ENCODE data around the gene SMCO4.

SMCO4 gene

DNA sequence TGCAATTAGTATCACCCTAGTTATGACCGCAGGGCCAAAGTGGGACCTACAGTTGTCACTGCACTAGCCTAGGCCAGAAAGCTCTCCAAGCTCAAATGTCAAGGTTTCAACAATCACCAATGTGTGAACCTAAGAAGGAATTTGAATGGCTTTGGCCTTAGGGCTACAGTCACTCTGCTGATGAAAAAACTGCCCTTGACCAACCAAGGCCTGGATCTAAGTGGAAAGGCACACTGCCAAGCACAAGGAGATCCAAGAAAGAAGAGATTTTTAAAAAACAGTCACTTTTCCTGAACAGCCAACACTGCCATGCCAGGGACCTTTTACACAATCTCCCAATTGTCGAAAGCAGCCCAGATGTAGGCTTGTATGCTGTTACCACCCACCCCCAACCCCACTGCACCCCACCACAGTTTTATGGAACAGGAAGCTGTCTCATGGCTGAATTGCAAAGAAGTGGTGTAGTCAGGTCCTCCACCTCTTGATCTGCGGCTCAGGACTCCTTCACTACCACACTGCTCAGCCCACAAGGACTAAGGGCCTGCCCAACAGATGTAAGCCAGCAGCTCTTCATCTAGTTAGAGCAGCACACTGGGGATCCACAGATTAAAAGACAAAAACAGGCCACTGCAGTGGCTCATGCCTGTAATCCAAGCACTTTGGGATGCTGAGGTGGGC lies 32.9 kb downstream of the SMCO4 start:
- in situ Hi-C loops (cut with MboI; ENCODE audit: low sequenced_read_pairs) = no loop called here

DNA sequence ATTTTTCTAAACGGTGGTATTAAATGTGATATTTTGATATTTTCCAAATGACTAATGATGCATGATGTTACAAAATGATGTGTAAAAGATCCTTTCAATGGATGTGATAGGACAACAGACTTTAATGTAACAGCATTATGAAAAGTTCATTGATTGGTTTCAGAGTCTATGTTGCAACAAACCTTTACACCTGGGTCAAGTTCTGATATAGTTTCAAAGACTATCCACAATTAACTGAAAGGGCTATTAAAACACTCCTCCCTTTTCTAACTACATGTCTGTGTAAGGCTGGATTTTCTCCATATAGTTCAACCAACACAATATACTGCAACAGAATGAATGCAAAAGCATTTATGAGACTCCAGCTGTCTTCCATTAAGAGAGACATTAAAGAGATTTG lies 35.7 kb downstream of the SMCO4 start:
- in situ Hi-C loops (cut with MboI; ENCODE audit: low sequenced_read_pairs) = no loop called here

DNA sequence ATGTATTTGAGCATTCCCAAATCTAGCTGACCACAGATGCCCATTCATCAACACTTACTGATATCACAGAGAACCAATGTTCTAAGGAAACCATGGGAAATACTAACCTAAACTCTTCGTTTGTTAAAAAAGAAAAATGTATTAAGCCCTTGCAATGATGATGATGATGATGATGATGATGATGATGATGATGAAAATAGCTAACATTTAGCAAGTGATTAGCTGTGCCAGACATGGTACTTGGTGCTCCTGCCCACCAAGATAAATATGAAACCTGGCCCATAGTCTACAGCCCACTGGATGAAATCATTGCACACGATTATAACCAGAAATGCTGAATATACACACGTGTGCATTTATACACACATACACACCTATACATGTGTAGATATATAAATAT lies 37.5 kb downstream of the SMCO4 start:
- in situ Hi-C loops (cut with MboI; ENCODE audit: low sequenced_read_pairs) = no loop called here

DNA sequence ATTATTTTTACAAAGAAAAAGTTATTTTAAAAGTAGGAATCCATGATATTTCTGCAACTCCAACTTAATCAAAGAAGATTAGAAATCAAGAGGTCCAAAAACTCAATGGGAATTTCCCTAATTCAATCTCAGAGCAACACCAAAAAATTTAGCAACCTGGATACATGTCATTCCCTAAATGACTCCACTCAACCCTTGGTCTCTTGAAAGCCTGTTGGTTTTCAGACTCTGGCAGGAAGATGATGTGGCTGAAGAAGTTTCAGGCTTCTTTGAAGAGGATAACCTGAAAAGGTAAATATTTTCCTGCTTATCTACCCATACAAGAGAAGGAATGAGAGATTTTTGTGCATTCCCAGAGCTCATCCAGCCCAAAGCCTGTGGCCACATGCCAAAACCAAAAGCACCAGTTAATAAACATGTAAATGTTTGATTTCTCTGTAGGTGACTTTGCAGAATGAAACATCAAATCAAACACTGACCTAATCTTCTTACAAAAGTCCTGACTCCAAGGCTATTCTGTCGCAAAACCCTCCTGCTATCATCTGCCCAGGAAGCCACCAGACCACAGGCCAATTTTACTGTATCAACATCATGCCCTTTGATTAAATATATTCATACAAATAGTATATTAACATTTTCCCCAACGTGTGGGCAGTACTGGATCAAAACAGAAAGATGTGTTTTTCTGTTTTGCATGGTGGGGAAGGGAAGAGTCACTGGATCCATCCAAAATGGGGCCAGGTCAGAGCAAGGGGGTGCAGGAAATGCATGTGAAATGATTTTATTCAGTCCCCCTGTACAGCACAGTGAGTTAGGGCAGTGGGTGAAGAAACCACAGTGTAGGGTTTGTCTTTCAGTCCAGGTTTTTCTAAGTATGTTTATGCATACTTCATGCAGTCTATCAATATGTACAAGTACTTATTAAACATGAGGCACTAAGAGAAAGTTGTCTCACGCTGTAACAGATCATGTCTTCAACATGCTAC lies 38.8 kb downstream of the SMCO4 start:
- in situ Hi-C loops (cut with MboI; ENCODE audit: low sequenced_read_pairs) = no loop called here

DNA sequence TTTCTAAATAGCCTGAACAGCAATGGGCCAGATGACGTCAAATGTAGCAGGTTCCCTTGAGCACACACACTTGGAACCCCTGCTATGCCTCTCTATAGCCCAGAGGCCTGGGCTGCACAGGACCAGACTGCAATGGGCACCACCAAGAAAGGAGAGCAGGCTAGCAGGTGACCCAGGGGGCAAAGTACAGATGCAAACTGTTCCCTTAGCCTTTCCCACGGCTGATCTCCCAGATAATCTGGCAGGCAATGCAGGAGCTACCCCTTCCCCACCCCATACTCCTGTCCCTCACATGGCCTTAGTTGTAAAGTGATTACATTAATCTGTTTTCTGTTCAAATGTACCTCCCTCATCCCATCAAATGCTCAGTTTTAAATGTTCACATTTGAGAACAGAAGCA lies 41.3 kb downstream of the SMCO4 start:
- in situ Hi-C loops (cut with MboI; ENCODE audit: low sequenced_read_pairs) = no loop called here

DNA sequence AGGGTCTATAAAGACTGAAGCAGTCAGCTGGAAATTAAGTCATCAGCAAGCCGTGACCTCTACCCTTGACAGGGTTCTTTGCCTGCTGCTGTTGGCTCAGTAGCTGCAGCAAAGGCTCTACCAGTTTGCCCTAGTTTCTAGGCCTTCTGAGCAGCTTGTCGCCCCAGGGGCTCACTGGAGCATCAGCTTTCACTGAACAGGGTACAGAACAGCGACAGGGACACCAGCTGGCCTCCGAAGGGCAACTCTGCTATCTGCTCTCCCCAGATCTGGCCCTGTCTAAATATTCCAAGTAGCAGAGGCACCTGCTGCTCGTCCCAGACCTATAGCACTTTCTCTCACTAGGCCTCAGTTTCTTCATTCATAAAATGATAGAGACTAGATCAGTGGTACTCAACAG lies 42.4 kb downstream of the SMCO4 start:
- in situ Hi-C loops (cut with MboI; ENCODE audit: low sequenced_read_pairs) = no loop called here

DNA sequence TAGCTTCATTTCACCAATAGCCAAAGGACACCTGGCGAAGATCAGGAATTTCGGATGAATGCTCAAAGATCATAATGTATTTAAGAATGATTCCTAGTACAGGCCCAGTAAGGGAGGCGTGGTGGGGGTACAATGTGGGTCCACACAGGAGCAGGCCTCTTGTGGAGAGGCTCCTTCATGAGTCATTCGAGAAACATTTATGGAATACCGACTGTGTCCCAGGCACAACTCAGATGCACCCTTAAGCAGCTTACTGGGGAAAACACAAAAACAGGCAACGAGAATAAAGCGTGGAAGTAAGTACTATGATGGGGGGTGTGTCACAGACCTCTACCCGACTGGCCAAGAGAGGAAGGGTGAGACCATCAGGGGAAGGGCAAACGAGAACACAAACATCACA lies 44.5 kb downstream of the SMCO4 start:
- in situ Hi-C loops (cut with MboI; ENCODE audit: low sequenced_read_pairs) = no loop called here

DNA sequence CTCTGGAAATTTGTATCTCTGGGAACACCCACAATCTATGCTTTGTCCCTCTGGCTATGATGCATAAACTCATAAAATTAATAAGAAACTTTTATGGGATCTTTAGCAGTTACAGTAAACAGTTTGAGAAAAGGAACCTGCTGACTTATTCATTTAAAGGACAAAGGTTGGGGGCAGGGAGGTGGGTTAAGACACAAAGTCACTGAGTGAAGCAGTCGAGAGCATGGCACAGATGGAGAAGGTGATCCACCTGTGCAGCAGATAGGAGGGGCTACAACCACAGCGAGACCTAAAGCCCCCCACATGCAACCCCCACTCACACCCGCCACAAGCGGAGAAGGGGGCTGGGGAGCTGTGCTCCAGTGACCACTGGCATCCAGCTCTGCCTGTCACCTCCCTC lies 45.0 kb downstream of the SMCO4 start:
- in situ Hi-C loops (cut with MboI; ENCODE audit: low sequenced_read_pairs) = no loop called here

DNA sequence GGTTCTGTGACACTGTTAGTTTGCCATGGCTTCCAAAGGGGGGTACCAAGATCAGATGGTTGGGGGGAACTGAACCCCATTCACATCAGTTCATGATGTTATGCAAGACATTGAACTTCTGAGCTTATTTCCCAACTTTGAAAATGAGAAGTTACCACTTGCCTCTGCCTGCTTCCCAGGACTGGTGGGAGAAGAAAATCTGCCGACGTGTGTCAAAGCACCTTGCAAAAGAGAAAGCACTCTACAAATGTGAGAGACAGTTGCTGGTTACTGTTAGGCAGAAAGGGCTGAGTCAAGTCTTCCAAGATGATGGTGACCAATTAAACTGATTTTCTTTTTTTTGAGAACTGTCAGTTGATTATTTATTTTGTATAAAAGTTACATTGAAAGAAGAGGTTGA lies 45.6 kb downstream of the SMCO4 start:
- in situ Hi-C loops (cut with MboI; ENCODE audit: low sequenced_read_pairs) = no loop called here

DNA sequence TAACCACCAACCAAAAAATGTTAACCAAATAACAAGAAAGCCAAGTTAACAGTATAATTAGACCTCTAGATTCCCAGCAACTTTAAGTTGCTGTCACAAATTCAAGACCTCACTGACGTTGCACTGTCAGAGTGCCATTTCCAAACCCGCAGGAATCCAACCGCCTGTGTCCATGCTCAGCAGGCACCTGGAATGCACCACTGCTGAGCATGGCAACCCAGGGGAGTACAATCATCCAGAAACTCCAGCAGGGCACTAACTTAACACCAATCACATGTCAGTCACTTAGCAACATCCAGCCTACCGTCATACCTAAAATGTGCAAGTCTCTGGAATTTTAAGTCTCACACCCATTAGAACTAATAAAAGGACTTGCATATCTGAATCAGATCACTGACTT lies 48.8 kb downstream of the SMCO4 start:
- in situ Hi-C loops (cut with MboI; ENCODE audit: low sequenced_read_pairs) = no loop called here

DNA sequence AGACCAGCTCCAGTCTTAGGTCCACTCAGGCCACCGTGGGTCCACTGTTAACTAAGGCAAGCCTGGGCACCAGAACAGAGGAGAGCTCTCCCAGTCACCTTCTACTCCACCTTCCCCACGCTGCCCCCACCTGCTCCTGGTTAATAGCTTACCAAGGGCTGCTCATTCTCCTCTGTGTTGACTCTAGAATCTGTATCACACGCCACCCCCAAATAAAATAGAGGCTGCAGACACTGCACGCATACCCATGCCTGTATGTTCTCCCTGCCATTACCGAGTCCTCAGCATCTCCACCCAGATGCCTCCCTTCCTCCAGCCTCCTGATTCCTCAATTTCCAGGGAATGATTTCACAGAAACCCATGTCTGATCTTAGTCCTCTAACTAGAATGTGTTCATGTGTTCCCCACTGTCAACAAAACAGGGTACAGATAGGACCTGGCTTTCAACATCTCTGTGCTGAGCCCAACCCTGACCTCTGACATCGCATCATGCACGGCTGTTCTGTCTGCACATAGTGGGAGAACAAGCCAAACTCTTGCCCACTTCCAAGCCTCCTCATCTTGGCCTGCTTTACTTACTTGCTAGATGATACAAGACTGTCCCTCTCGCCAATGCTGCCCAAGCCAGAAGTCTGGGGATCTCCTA lies 49.8 kb downstream of the SMCO4 start:
- in situ Hi-C loops (cut with MboI; ENCODE audit: low sequenced_read_pairs) = no loop called here

DNA sequence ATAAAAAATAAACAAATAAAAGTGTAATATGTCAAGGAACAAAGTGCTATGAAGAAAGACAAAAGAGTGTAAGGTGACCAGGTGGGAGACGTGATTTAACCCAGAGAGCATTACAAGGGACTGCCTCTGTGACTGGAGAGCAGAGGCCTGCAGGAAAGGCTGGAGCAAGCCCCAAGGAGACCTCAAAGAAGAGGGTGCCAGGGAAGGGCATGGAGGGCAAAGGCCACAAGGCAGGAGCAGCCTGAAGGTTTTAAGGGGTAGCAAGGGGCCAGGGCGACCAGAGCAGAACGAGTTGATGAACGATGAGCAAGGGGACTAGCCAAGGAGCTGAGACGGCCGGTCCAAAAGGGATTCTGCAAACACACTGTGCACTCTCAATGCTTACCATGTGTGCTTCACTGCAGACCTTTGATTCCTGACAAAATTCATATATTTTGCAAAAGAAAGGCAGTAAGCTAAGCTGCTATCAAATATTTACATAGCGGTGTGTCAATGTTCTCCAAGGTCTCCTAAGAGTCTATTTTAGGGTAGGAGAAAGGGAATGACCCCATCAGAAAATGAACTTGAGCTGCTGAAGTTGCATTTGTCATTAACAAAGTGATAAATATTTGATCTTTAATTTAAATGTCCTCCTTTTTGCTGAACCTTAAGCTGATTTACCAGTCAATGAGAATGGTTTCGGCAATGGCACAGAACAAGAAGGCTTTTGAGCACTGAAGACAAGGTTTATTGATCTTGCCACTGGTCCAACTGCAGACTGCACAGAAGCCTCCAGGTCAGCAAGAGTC lies 50.5 kb downstream of the SMCO4 start:
- in situ Hi-C loops (cut with MboI; ENCODE audit: low sequenced_read_pairs) = no loop called here

DNA sequence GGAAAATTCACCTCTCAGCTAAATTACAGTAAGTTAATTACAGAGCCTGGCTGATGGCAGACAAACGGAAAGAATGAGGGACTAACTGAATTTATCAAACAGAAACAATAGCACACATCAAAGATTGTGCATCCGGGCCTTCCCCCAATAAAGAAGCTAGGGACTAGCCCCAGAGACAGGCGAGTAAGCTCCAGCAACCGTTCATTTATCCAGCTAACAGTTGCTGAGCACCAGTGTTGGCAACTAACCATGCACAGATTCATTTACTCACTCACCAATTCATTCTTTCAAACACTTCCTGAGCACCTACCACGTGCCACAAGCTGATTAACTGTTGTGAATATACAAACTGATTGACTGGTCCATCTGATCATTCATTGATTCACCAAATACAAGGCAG lies 51.2 kb downstream of the SMCO4 start:
- in situ Hi-C loops (cut with MboI; ENCODE audit: low sequenced_read_pairs) = no loop called here

DNA sequence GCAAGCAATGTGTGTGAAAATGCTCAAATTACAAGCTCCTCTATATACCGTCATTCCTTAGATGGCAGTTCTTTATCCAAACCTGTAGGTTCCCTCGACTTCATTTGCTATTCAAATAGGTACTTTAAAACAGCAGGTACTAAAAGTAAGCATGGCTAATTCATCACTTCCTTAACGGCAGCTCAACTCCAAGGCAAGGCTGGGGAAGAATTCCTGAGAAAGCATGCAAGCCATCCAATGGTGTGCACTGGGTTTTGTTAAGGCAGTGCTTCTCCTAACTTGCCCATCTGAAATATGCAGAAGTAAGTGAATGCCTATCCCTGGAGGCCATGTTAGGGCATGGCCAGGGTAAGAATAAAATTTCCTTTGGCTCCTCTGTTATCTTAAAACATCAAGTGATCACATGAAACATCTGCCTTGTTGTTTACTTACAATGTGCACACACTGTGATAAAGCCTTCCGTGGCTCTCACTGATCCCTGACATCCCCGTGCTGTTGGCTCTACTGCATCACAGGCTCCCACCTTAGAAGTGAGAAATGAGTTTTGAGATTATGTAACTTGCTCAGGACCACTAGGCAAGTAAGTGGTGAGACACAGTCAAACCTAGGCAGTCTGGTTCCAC lies 52.1 kb downstream of the SMCO4 start:
- in situ Hi-C loops (cut with MboI; ENCODE audit: low sequenced_read_pairs) = no loop called here

DNA sequence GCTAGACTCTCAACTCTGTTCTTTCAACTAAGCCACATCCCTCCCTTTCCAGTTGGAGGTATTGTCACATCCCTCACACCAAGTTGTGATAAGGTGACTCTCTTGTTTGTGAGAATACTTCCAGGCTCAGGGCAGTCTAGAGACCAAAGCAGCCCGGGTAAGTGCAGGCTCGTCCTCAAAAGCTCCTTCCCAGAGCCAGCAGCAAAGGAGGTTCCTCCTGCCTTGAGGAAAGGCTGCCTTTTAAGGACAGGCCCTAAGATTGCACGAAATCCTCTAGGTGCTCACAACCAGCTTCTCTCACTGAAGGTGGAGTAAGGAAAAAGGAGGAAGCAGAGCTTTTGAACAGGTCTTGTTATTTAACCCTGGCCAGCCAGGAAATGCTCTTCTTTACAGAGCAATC lies 53.4 kb downstream of the SMCO4 start:
- in situ Hi-C loops (cut with MboI; ENCODE audit: low sequenced_read_pairs) = no loop called here

DNA sequence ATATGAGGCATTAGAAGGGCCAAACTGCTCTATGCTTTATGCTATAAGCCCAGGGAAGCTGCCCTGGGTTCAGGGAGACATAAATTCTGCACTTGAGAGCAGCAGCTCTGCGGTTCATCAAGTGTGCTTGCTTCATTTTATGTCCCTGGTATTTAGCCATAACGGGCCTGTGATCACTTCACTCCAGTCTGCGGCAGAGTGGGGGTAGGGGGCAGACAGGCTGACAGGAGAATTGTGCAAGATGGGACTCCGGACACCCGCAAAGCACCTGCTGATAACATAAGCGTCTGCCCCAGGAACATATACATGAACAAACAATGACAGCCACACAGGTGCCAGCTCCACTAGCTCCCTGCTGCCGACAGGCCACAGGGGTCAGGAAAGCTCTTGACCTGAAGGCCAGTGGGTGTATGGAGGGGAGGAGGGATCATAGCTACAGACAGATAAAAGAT lies 56.1 kb downstream of the SMCO4 start:
- in situ Hi-C loops (cut with MboI; ENCODE audit: low sequenced_read_pairs) = no loop called here

DNA sequence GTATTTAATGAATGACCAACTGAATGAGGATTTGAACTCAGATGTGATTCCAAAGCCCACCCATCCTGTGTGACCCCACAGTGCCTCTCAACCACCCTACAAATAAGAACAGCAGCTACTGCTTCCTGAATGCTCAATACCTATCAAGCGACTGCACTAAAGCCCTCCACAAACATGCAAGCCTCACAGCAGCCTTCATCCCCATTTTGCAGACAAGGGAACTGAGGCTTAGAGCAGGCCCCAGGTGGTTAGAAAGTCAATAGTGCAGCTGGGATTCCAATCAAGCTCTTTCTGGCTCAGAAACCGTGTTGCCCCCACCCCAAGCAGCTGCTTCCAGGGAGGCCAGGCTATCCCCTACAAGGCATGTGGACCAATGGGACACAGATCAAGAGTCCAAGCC lies 57.2 kb downstream of the SMCO4 start:
- in situ Hi-C loops (cut with MboI; ENCODE audit: low sequenced_read_pairs) = no loop called here

DNA sequence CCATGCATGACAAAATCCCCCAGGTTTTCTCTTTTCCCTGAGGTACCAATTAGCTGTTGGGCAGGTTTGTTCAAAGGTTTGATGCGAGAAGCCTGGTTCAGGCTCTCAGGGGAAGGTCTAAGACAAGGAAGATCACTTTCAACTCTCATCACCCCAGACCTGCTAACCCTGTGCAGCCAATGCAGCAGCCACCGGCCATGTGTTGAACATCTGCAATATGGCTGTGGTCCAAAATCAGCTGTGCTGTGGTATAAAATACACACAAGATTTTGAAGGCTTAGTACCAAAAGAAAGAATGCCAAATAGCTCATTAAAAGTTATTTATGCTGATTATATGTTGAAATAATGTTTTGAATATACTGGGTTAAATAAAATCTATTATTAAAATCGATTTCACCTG lies 58.5 kb downstream of the SMCO4 start:
- in situ Hi-C loops (cut with MboI; ENCODE audit: low sequenced_read_pairs) = no loop called here

DNA sequence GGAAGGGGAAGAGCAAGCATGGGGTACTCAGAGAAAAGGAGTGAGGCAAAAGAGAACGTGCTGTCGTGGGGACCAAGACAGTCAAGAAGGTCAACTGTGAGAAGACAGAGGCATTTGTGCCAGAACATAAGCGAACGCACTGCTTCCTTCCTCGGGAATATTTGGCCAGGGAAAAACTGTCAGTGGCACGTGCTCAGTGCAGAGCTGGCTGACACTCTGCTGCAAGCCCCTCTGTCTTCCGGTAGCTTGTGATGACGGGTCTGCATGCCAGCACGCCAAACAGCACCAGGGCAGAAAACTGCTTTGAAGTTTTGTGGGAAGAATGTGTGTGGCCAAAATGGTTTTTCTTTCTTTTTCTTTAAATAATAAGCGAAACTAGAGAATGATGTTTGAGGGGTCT lies 60.6 kb downstream of the SMCO4 start:
- in situ Hi-C loops (cut with MboI; ENCODE audit: low sequenced_read_pairs) = no loop called here

DNA sequence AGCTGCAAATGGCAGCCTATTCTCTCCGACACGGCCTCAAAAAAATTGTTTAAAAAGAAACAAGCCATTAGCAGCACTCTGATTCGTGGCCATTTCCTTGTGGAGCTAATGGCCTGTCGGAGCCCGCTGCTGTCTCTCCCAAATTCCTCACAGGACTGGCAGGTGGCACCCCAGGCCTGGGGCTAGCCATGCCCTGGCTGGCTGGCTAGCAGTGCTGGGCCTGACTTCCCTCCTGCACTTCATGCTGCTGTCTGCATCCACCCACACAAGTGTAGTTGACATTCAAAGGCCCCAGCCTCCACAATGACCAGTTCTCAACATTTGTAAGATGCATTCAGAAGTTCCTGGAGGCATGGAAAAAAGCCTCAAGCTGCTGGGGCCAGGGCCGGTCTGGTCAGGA lies 61.5 kb downstream of the SMCO4 start:
- in situ Hi-C loops (cut with MboI; ENCODE audit: low sequenced_read_pairs) = no loop called here

DNA sequence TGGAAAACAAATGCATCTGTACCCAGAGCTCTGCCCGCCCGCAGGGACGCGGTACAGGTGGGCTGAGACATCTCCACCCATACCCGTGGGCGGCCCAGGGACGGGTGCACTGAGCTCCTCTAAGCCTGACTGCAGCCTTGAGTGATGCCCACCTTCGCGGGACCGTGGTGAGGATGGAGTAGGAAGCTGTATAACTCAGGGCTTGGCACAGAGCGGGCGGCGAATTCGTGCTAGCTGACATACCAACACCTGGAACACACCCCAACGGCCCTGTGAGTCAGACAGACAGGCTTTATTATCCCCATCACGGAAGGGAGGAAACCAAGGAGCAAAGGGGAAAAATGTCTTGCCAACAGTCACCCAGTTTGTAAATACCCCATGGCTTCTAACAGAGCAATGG lies 61.9 kb downstream of the SMCO4 start:
- in situ Hi-C loops (cut with MboI; ENCODE audit: low sequenced_read_pairs) = no loop called here

All from HL-60/S4 treated with phorbol 12-myristate 13-acetate at 8.2 ng/mL for 4 days and 3 days (cell line).